CD14-positive monocyte (primary cell): Measurements from ENCODE around the gene BID. TPM values are rescaled to one million over a fixed set of nuclear protein-coding genes. Genes with fewer than 3 reads are reported as not detected.

Experiments
- DNase-seq, 3 donors: peaks; one replicate each; pipeline ENCODE4 v3.0.0-alpha.2; 2011 to 2022
- H2AFZ ChIP-seq: 2 replicates; pipeline ENCODE4 v1.6.0; 2012; ENCODE audit warnings: mild to moderate bottlenecking, low read depth, low read length, inconsistent platforms; ENCODE audit not compliant: insufficient read depth, poor library complexity, severe bottlenecking
- H3K27ac ChIP-seq, 2 donors: 1 replicate in 1 of 2; 2 replicates in 1 of 2; pipeline ENCODE4 v1.5.1; 2012 to 2013; ENCODE audit warnings: low read length in 2 of 2, control low read depth in 1 of 2, inconsistent platforms in 1 of 2, low read depth in 1 of 2, mild to moderate bottlenecking in 1 of 2
- H3K27me3 ChIP-seq, 2 donors: one replicate each; pipeline versions ENCODE4 v1.6.0 to v1.6.1; 2011 to 2013; ENCODE audit warnings: low read length in 2 of 2; ENCODE audit not compliant: control insufficient read depth in 2 of 2, insufficient read depth in 2 of 2
- H3K36me3 ChIP-seq, 2 donors: replicated peaks in 1 of 2; 1 replicate in 1 of 2; 2 replicates in 1 of 2; pipeline versions ENCODE4 v1.5.1 to v1.6.1; 2012 to 2013; ENCODE audit warnings: low read length in 2 of 2, control low read depth in 1 of 2, inconsistent platforms in 1 of 2, mild to moderate bottlenecking in 1 of 2; ENCODE audit not compliant: insufficient read depth in 2 of 2, control insufficient read depth in 1 of 2
- H3K4me1 ChIP-seq, 2 donors: 1 replicate in 1 of 2; 2 replicates in 1 of 2; pipeline versions ENCODE4 v1.5.1 to v1.6.1; 2012 to 2013; ENCODE audit warnings: low read length in 2 of 2, control low read depth in 1 of 2, inconsistent platforms in 1 of 2, mild to moderate bottlenecking in 1 of 2, moderate library complexity in 1 of 2; ENCODE audit not compliant: insufficient read depth in 2 of 2, control insufficient read depth in 1 of 2
- H3K4me2 ChIP-seq: replicated peaks from 2 replicates; pipeline ENCODE3; 2012; ENCODE audit warnings: low read length, moderate library complexity, mild to moderate bottlenecking; ENCODE audit not compliant: poor library complexity, severe bottlenecking; ENCODE audit errors: extremely low read depth
- H3K4me3 ChIP-seq, 3 experiments: fragments of 200-600 bp in 1 of 3; sonication (generic) in 1 of 3; replicated peaks in 1 of 3; 1 replicate in 2 of 3; 2 replicates in 1 of 3; pipeline ENCODE4 v1.5.1; 2011 to 2013; ENCODE audit warnings: low read length in 3 of 3, mild to moderate bottlenecking in 3 of 3, control low read depth in 2 of 3, low read depth in 2 of 3, inconsistent platforms in 1 of 3, moderate library complexity in 1 of 3
- H3K79me2 ChIP-seq: 2 replicates; pipeline ENCODE4 v1.6.0; 2012; ENCODE audit warnings: mild to moderate bottlenecking, control low read depth, inconsistent platforms, low read length, moderate library complexity; ENCODE audit not compliant: insufficient read depth
- H3K9ac ChIP-seq: 2 replicates; pipeline ENCODE4 v1.6.0; 2017; ENCODE audit warnings: low read length, mild to moderate bottlenecking; ENCODE audit not compliant: insufficient read depth, poor library complexity, severe bottlenecking
- H3K9me3 ChIP-seq, 2 donors: replicated peaks in 1 of 2; 1 replicate in 1 of 2; 2 replicates in 1 of 2; pipeline versions ENCODE4 v1.5.1 to v1.6.1; 2012 to 2013; ENCODE audit warnings: low read length in 2 of 2, control low read depth in 1 of 2; ENCODE audit not compliant: control insufficient read depth in 1 of 2, insufficient read depth in 1 of 2
- H4K20me1 ChIP-seq: 2 replicates; pipeline ENCODE4 v1.6.0; 2012; ENCODE audit warnings: mild to moderate bottlenecking, low read length, control low read depth, moderate library complexity; ENCODE audit not compliant: insufficient read depth
- H3K27ac Mint-ChIP-seq, 7 donors: one replicate each; pipeline ENCODE4 v1.8.0; 2020; ENCODE audit warnings: mild to moderate bottlenecking in 7 of 7, mixed read lengths in 7 of 7, moderate library complexity in 6 of 7, inconsistent platforms in 2 of 7
- H3K27me3 Mint-ChIP-seq, 3 donors: one replicate each; pipeline ENCODE4 v1.8.0; 2021 to 2022; ENCODE audit warnings: low read depth in 3 of 3, mild to moderate bottlenecking in 3 of 3, mixed read lengths in 3 of 3, moderate library complexity in 3 of 3, inconsistent platforms in 1 of 3
- H3K36me3 Mint-ChIP-seq, 2 donors: one replicate each; pipeline ENCODE4 v1.8.0; 2020; ENCODE audit warnings: mixed read lengths in 2 of 2, inconsistent platforms in 1 of 2, mild to moderate bottlenecking in 1 of 2
- H3K4me1 Mint-ChIP-seq: one replicate; pipeline ENCODE4 v1.8.0; 2020; ENCODE audit warnings: mild to moderate bottlenecking, mixed read lengths
- H3K4me3 Mint-ChIP-seq, 2 donors: one replicate each; pipeline ENCODE4 v1.8.0; 2020; ENCODE audit warnings: mild to moderate bottlenecking in 2 of 2, mixed read lengths in 2 of 2, moderate library complexity in 1 of 2
- H3K9me3 Mint-ChIP-seq, 7 donors: one replicate each; pipeline ENCODE4 v1.8.0; 2020 to 2022; ENCODE audit warnings: mixed read lengths in 7 of 7, mild to moderate bottlenecking in 6 of 7, moderate library complexity in 6 of 7, inconsistent platforms in 2 of 7
- WGBS: methylation state at CpG from one replicate; pipeline ENCODE4 v1.1.5; 2013; ENCODE audit warnings: missing lambda C conversion rate; ENCODE audit not compliant: insufficient coverage; 5-methylcytosine and 5-hydroxymethylcytosine counted together
- intact Hi-C, 2 donors: fragments of 100-400 bp; cut with micrococcal nuclease; formaldehyde crosslinking; loops; one replicate each; pipeline versions ENCODE4 v1.15.0 to v1.15.1; 2023
- polyA plus RNA-seq, 3 donors: library from polyadenylated mRNA; depleted of rRNA in 1 of 3; unstranded in 2 of 3; stranded (reverse) in 1 of 3; fragments of 300-500 nt in 2 of 3; fragments of >200 nt in 1 of 3; fragmentation: Illumina TruSeq in 2 of 3; gene quantifications; 1 replicate in 2 of 3; 2 replicates in 1 of 3; pipeline ENCODE4 v1.2.3, GENCODE V29; 2012 to 2021
- TF ChIP-seq, protein P1 (sequence below): fragments of 200-600 bp; IDR thresholded peaks from one replicate; pipeline ENCODE4 v1.8.0; 2022; ENCODE audit warnings: antibody characterized with exemption, mild to moderate bottlenecking

The BID gene
- polyA plus RNA-seq, 3 donors = 199 to 423 (median 391) TPM

DNA sequence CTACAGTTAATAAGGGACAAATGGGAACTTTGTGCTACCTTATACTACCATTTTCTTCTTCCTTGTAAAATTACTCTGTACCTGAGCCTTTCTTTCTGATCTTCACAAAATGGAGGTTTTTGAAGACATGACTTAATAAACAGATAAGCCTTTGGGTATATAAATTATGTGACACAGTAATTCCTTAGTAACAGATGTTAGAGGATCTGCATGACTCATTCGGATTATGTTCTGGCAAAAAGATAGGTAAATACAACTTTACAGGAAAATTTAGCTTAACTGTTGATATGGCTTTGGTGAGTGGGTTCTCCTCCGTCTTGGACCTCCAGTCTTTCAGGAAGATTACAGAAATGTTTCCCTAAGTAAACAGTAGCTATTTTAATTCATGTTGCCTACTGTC, 61.8 kb downstream of the BID start:
- H3K4me2 ChIP-seq = no peak overlapping the region
- peaks cover 36 to 57% of the 10 kb centered on the region in 2 donors for H3K36me3 Mint-ChIP-seq

DNA sequence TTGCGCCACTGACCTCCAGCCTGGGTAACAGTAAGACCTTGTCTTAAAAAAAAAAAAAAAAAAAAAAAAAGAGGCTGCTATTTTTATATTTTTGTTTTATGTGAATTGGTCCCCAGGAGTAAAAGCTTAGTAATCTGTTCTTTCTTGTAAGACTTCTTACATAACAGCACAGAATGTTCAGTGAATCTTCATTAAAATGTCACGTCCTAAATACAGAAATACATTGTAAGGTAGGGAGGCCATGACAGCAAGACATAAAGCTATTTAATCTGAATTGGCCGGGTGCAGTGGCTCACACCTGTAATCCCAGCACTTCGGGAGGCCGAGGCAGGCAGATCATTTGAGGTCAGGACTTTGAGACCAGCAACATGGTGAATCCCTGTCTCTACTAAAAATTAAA, 64.2 kb downstream of the BID start:
- Histone ChIP-seq H3K4me3 (no peak overlapping the region), H3K4me1 (peaks cover 23 to 25% of the 10 kb centered on the region in 2 donors), H3K79me2 (peaks cover 26% of the 10 kb centered on the region), H3K36me3 (peaks cover 7 to 25% of the 10 kb centered on the region in 2 donors), H3K9ac (no peak overlapping the region), H3K27ac (no peak overlapping the region), H3K9me3 (no peaks in the 10 kb centered on the region), H2AFZ (no peak overlapping the region), H3K27me3 (no peaks in the 10 kb centered on the region), H4K20me1 (no peaks in the 10 kb centered on the region), H3K4me2 (no peak overlapping the region)
- Mint-ChIP-seq H3K4me1 (peaks cover 25% of the 10 kb centered on the region), H3K36me3 (peaks cover 24 to 44% of the 10 kb centered on the region in 2 donors), H3K27me3 (no peaks in the 10 kb centered on the region), H3K27ac (no peak overlapping the region), H3K9me3 (peaks cover 0 to 2% (median 0%) of the 10 kb centered on the region in 7 donors), H3K4me3 (no peak overlapping the region)
- 100% methylated on average over 3 of the region's 5 CpGs for WGBS
- TF ChIP-seq, protein P1, sequence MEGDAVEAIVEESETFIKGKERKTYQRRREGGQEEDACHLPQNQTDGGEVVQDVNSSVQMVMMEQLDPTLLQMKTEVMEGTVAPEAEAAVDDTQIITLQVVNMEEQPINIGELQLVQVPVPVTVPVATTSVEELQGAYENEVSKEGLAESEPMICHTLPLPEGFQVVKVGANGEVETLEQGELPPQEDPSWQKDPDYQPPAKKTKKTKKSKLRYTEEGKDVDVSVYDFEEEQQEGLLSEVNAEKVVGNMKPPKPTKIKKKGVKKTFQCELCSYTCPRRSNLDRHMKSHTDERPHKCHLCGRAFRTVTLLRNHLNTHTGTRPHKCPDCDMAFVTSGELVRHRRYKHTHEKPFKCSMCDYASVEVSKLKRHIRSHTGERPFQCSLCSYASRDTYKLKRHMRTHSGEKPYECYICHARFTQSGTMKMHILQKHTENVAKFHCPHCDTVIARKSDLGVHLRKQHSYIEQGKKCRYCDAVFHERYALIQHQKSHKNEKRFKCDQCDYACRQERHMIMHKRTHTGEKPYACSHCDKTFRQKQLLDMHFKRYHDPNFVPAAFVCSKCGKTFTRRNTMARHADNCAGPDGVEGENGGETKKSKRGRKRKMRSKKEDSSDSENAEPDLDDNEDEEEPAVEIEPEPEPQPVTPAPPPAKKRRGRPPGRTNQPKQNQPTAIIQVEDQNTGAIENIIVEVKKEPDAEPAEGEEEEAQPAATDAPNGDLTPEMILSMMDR = no peak
- intact Hi-C loops = no loop called here
- DNase-seq = no peak

More for the DNA sequence above, 61.8 kb downstream of the BID start:
- Histone ChIP-seq H3K4me1 (peaks cover 4 to 6% of the 10 kb centered on the region in 2 donors), H3K9ac (no peak overlapping the region), H3K27me3 (no peaks in the 10 kb centered on the region), H3K79me2 (peaks cover 21% of the 10 kb centered on the region), H3K4me3 (no peak overlapping the region), H3K36me3 (peaks cover 7 to 39% of the 10 kb centered on the region in 2 donors), H3K27ac (no peak overlapping the region), H2AFZ (no peak overlapping the region), H4K20me1 (no peaks in the 10 kb centered on the region), H3K9me3 (no peaks in the 10 kb centered on the region)
- Mint-ChIP-seq H3K4me3 (no peak overlapping the region), H3K4me1 (peaks cover 11% of the 10 kb centered on the region), H3K27me3 (no peaks in the 10 kb centered on the region), H3K9me3 (peaks cover 0 to 2% (median 0%) of the 10 kb centered on the region in 7 donors), H3K27ac (peak overlapping the region in 1 of 7 donors; percentile 13)
- intact Hi-C loops = no loop called here
- no peak for DNase-seq
- TF ChIP-seq, protein P1 = no peak
- no CpG with 5 or more reads among the region's 2 CpGs for WGBS
